ENCODE data around the gene DNAH9. TPM values are rescaled to one million over a fixed set of nuclear protein-coding genes. Genes with fewer than 3 reads are reported as not detected.

DNAH9 gene
- total RNA-seq, 2 donors from 2014 or later = 0.52 to 9.6 TPM

DNA sequence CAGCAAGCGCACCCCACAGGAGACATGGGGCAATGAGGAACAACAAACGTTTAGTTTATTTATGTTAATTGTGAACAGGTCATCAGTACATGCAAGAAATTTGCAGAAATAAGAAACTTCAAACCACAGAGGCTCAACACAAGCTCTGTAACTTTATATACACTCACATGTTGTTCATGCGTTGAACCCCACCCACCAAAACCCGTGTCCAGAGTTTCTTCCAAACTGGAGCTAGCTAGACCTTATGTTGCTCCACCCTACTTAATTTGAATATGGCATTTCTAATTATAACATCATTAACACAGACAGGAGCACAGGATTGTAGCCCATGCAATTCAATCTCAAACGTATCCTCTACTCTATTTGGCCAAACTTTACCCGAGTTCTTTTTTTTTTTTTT lies 206.9 kb downstream of the DNAH9 start:
- TF ChIP-seq, protein P1, sequence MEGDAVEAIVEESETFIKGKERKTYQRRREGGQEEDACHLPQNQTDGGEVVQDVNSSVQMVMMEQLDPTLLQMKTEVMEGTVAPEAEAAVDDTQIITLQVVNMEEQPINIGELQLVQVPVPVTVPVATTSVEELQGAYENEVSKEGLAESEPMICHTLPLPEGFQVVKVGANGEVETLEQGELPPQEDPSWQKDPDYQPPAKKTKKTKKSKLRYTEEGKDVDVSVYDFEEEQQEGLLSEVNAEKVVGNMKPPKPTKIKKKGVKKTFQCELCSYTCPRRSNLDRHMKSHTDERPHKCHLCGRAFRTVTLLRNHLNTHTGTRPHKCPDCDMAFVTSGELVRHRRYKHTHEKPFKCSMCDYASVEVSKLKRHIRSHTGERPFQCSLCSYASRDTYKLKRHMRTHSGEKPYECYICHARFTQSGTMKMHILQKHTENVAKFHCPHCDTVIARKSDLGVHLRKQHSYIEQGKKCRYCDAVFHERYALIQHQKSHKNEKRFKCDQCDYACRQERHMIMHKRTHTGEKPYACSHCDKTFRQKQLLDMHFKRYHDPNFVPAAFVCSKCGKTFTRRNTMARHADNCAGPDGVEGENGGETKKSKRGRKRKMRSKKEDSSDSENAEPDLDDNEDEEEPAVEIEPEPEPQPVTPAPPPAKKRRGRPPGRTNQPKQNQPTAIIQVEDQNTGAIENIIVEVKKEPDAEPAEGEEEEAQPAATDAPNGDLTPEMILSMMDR (IDR thresholded peaks at IDR 0.05) = no peak
- no peak for TF ChIP-seq POLR2A (IDR thresholded peaks at IDR 0.05)
- Histone ChIP-seq H3K36me3 (replicated peaks in 1 of 2; ENCODE audit: insufficient read depth in 1 of 2, low read depth in 2 of 2) (no peaks in the 10 kb centered on the region), H3K4me3 (no peak overlapping the region), H3K4me1 (no peaks in the 10 kb centered on the region), H3K27me3 (no peaks in the 10 kb centered on the region), H3K9me3 (no peaks in the 10 kb centered on the region), H3K27ac (no peak overlapping the region)
- intact Hi-C loops (cut with DNase I) = no loop called here
- ATAC-seq = no peak
- DNase-seq = no peak
- WGBS, 2 donors = 70 to 80% methylated on average over 6 of the region's 6 CpGs

DNA sequence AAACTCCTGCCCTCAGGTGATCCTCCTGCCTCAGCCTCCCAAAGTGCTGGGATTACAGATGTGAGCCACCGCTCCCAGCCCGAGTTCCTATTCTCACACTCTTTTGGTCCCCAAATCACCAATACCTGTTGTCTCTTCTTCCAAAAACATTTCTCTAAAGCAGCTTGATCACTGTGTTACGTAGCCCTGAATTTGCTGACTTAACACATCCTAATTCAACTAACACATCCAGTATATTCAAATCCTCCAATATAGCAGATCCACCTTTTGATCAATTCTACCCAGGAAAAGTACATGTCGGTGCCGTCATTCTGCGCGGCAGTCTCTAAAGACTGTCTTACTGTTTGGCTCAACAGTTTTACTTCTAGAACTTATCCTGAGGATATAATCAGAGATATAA lies 207.7 kb downstream of the DNAH9 start:
- intact Hi-C loops (cut with DNase I) = no loop called here
- TF ChIP-seq, protein P1 (IDR thresholded peaks at IDR 0.05) = no peak
- TF ChIP-seq POLR2A (IDR thresholded peaks at IDR 0.05) = no peak
- Histone ChIP-seq H3K27me3 (no peaks in the 10 kb centered on the region), H3K4me1 (no peaks in the 10 kb centered on the region), H3K36me3 (replicated peaks in 1 of 2; ENCODE audit: insufficient read depth in 1 of 2, low read depth in 2 of 2) (no peaks in the 10 kb centered on the region), H3K27ac (no peak overlapping the region), H3K9me3 (no peaks in the 10 kb centered on the region), H3K4me3 (no peak overlapping the region)
- DNase-seq (no peak), ATAC-seq (no peak)
- 87 to 91% methylated on average over 7 of the region's 7 CpGs for WGBS, 2 donors

DNA sequence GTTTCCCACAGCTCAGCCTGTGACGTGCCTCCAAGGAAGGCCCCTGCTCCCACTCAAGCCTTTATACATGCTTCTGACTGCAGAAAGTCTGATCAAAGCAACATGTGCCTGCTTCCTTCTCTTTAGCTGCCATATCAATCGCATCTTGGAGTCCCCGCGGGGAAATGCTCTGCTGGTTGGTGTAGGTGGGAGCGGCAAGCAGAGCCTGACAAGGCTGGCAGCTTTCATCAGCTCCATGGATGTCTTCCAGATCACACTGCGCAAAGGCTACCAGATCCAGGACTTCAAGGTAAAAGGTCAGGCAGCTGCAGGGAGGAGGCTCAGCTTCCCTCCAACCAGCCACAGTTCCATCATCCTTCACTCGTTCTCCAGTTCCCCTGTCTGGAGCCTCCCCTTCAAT lies 209.3 kb downstream of the DNAH9 start:
- Histone ChIP-seq H3K4me3 (no peak overlapping the region), H3K27me3 (no peaks in the 10 kb centered on the region), H3K4me1 (no peaks in the 10 kb centered on the region), H3K9me3 (no peaks in the 10 kb centered on the region), H3K27ac (no peak overlapping the region), H3K36me3 (replicated peaks in 1 of 2; ENCODE audit: insufficient read depth in 1 of 2, low read depth in 2 of 2) (no peaks in the 10 kb centered on the region)
- intact Hi-C loops (cut with DNase I) = no loop called here
- 61 to 71% methylated on average over 6 to 7 of the region's 7 CpGs for WGBS, 2 donors
- DNase-seq = no peak
- TF ChIP-seq, protein P1 (IDR thresholded peaks at IDR 0.05) = no peak
- no peak for TF ChIP-seq POLR2A (IDR thresholded peaks at IDR 0.05)
- no peak for ATAC-seq

DNA sequence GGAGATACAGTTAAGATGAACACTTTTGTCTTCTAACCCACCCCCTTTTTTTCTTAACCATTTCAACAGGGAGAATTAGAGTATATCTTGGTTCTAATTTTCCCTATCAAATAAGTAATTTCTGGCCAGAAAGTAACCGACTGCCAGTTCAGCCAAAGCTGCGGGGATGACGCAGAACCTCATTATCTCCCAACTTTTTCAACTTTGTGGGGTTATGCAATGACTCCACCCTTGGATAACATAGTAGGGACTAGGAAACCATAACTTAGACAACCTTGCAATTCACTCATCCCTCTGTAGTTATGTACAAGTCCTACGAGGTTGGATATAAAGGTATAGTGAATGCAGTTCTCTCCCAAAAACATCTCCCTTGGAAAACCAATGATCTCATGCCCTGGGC lies 215.0 kb downstream of the DNAH9 start:
- intact Hi-C loops (cut with DNase I) = no loop called here
- no peaks in the 10 kb centered on the region for H3K9me3 ChIP-seq
- ATAC-seq (no peak), DNase-seq (no peak)
- no peaks in the 10 kb centered on the region for H3K4me1 ChIP-seq
- no peak overlapping the region for H3K27ac ChIP-seq
- TF ChIP-seq, protein P1 (IDR thresholded peaks at IDR 0.05) = no peak
- TF ChIP-seq POLR2A (IDR thresholded peaks at IDR 0.05) = no peak
- no peaks in the 10 kb centered on the region for H3K36me3 ChIP-seq (replicated peaks in 1 of 2; ENCODE audit: insufficient read depth in 1 of 2, low read depth in 2 of 2)
- WGBS, 2 donors = 79 to 80% methylated on average over 4 of the region's 4 CpGs
- no peak overlapping the region for H3K4me3 ChIP-seq
- H3K27me3 ChIP-seq = no peaks in the 10 kb centered on the region

DNA sequence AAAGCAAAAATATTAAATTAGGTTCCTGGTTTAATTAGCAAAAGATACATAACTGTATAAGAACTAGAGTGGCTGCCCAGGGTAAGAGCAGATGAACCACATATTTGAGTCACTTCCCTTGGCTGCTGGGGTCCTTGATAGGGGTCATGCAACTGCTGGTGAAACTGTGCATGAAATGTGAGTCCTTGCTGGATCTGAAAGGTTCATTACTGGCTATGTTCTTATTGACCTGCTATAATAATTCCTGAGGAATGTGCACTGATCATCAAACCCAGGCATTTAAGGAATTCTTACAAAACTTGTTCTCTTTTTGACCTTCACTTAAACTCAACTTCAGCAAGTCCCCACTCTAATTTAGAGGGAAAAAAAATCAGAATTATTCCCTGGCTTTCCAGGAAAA lies 215.6 kb downstream of the DNAH9 start:
- Histone ChIP-seq H3K27ac (no peak overlapping the region), H3K27me3 (no peaks in the 10 kb centered on the region), H3K9me3 (no peaks in the 10 kb centered on the region), H3K36me3 (replicated peaks in 1 of 2; ENCODE audit: insufficient read depth in 1 of 2, low read depth in 2 of 2) (no peaks in the 10 kb centered on the region), H3K4me3 (no peak overlapping the region), H3K4me1 (no peaks in the 10 kb centered on the region)
- DNase-seq (no peak), ATAC-seq (no peak)
- intact Hi-C loops (cut with DNase I) = no loop called here
- no peak for TF ChIP-seq POLR2A (IDR thresholded peaks at IDR 0.05)
- TF ChIP-seq, protein P1 (IDR thresholded peaks at IDR 0.05) = no peak

All from body of pancreas (tissue), 4 donors.